Measurements from ENCODE around the gene SLC9A3.

The SLC9A3 gene

DNA sequence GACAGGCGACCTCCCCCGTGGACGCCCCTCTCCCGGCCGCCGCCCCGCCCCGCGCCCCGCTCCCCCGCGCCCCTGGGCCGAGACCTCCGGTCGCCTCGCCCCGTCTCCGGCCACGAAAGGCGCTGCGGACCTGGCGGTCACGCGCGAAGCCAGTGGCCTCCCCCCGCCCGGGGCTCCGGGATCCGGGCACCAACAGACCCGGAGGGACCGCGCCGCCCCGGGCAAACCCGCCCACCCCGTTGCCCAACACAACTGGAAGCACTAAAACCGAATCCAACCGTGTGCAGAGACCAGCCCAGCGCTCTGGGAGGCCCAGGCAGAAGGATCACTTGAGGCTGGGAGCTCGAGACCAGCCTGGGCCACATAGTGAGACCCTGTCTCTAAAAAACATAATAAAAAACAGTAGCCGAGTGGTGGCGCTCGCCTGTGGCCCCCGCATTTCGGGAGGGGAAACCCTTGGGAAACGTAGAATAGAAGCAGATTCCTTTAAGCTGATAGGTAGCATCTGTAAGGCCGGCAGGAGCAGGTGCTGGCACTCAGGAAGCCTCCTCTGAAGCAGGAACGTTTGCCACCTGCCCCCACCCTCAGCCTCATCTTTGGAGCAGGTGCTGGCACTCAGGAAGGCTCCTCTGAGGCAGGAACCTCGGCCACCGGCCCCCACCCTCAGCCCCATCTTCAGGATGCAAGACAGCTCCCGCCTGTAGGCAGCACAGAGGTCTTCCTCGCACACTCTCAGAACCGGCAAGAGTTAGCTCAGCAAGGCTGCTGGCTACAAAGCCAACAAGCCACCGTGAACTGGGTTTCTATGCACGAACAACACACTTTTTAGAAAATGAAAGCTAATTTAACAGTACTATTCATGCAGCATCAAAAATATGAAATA is 4.6 kb upstream of the SLC9A3 start:
- no peak for TF ChIP-seq POU2F2 (IDR thresholded peaks at IDR 0.05; ENCODE audit: low read depth, low read length)
- TF ChIP-seq SPI1 (IDR thresholded peaks at IDR 0.05; ENCODE audit: low read depth, low read length), result no peak
- TF ChIP-seq POLR2A (IDR thresholded peaks at IDR 0.05; ENCODE audit: low read depth, low read length), result no peak
- no peak for TF ChIP-seq POLR2AphosphoS5 (IDR thresholded peaks at IDR 0.05; ENCODE audit: low read depth, low read length)
- TF ChIP-seq TAF1 (IDR thresholded peaks at IDR 0.05; ENCODE audit: low read depth, low read length), result no peak
- TF ChIP-seq PAX5 (IDR thresholded peaks at IDR 0.05; ENCODE audit: insufficient read depth, low read length, severe bottlenecking), result no peak
- no peak for DNase-seq (ENCODE audit: insufficient read length, low spot score)
- FAIRE-seq, result no peak

DNA sequence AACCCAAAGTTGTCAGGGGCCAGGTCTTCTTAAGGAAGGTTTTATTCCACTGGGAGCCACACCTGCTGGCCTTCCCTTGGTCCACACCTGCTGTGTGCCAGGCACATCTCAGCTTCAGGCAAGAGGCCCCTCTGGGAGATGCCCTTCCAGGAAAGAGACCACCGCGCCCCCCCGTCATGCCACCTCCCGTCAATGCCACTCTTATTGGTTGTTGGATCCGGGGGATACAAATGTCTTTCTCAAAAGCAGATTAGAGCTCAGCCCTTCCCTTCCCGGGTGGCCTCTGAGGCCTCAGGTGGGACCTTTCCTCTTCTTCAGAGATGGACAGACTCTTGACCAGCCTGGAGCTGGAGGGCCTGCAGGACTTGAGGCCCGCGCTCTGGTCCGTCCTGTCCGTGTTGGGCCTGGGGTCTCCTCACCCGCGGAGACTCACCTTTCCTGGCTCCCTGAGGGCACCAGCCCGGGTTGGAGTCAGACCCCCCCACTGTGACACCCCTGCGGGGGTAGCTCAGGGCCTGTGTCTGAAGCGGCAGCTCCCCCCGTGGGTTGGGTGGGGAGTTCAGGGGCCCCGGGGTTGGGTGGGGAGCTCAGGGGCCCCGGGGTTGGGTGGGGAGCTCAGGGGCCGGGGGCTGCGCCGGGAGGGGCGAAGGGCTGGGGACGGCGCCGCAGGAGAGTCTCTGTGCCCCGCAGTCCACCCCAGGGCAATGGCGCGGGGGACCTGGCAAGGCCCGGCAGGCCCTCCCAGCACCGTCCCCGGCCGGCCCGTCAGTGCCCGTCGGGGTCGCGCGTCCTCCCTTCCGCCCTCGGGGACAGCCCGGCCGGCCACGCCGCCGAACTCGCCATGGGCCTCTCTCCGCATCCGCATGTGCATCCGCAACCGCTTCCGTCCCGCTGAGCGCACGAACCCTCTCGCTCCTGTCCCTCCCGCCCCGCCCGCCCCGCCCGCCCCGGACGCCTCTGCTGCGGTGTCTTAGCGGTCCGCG is 3.7 kb upstream of the SLC9A3 start:
- DNase-seq (ENCODE audit: insufficient read length, low spot score) (peak; percentile 77), FAIRE-seq (no peak)
- no peak for TF ChIP-seq POLR2AphosphoS5 (IDR thresholded peaks at IDR 0.05; ENCODE audit: low read depth, low read length)
- no peak for TF ChIP-seq POU2F2 (IDR thresholded peaks at IDR 0.05; ENCODE audit: low read depth, low read length)
- TF ChIP-seq PAX5 (IDR thresholded peaks at IDR 0.05; ENCODE audit: insufficient read depth, low read length, severe bottlenecking), result no peak
- TF ChIP-seq POLR2A (IDR thresholded peaks at IDR 0.05; ENCODE audit: low read depth, low read length), result no peak
- TF ChIP-seq TAF1 (IDR thresholded peaks at IDR 0.05; ENCODE audit: low read depth, low read length), result no peak
- TF ChIP-seq SPI1 (IDR thresholded peaks at IDR 0.05; ENCODE audit: low read depth, low read length), result no peak

DNA sequence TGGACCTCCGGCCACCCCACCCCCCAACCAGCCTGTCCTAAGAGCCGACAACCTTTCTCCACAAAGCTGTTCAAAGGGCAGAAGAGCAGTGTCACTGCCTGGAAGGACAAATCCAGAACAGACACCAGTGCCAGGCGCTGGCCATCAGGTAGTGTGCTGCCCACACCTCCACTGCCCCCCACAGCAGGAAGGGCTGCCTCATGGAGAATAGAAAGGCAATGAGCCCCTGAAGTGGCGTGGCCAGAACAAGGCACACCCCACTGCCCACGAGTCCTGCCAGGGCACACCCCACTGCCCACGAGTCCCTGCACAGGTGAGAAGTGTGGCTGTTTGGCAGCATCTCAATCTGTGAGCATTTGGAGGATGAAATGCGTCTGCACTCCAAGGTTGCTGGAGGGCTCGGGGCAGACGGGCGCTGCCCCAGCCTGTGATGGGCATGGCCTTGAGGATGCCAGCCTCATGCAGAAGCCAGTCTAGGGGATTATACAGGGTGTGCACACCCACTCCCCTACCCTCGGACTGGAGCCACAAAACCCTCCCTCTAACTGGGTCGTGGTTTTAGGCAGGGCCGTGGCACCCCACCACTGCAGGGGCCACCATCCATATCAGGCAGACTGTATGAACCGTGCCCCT is 2.3 kb upstream of the SLC9A3 start:
- TF ChIP-seq PAX5 (IDR thresholded peaks at IDR 0.05; ENCODE audit: insufficient read depth, low read length, severe bottlenecking) (no peak), POLR2AphosphoS5 (IDR thresholded peaks at IDR 0.05; ENCODE audit: low read depth, low read length) (no peak), SPI1 (IDR thresholded peaks at IDR 0.05; ENCODE audit: low read depth, low read length) (no peak), TAF1 (IDR thresholded peaks at IDR 0.05; ENCODE audit: low read depth, low read length) (no peak), POLR2A (IDR thresholded peaks at IDR 0.05; ENCODE audit: low read depth, low read length) (no peak), POU2F2 (IDR thresholded peaks at IDR 0.05; ENCODE audit: low read depth, low read length) (no peak)
- DNase-seq (ENCODE audit: insufficient read length, low spot score) (no peak), FAIRE-seq (no peak)

- TF ChIP-seq POU2F2 (IDR thresholded peaks at IDR 0.05; ENCODE audit: low read depth, low read length) (no peak), SPI1 (IDR thresholded peaks at IDR 0.05; ENCODE audit: low read depth, low read length) (no peak), PAX5 (IDR thresholded peaks at IDR 0.05; ENCODE audit: insufficient read depth, low read length, severe bottlenecking) (no peak), POLR2AphosphoS5 (IDR thresholded peaks at IDR 0.05; ENCODE audit: low read depth, low read length) (no peak)
- FAIRE-seq (no peak), DNase-seq (ENCODE audit: insufficient read length, low spot score) (no peak)
Observed at GRCh38 chr5:525916-526315, 1.7 kb upstream of the SLC9A3 start.

GRCh38 chr5:524973-525761 is 918 bp upstream of the SLC9A3 start:
- no peak for FAIRE-seq

GRCh38 chr5:523441-524222 is 617 bp downstream of the SLC9A3 start:
- DNase-seq (ENCODE audit: insufficient read length, low spot score) (no peak), FAIRE-seq (no peak)
- no peak for TF ChIP-seq POLR2AphosphoS5 (IDR thresholded peaks at IDR 0.05; ENCODE audit: low read depth, low read length)
- no peak for TF ChIP-seq SPI1 (IDR thresholded peaks at IDR 0.05; ENCODE audit: low read depth, low read length)
- TF ChIP-seq POU2F2 (IDR thresholded peaks at IDR 0.05; ENCODE audit: low read depth, low read length), result no peak
- TF ChIP-seq POLR2A (IDR thresholded peaks at IDR 0.05; ENCODE audit: low read depth, low read length), result no peak
- no peak for TF ChIP-seq TAF1 (IDR thresholded peaks at IDR 0.05; ENCODE audit: low read depth, low read length)
- no peak for TF ChIP-seq PAX5 (IDR thresholded peaks at IDR 0.05; ENCODE audit: insufficient read depth, low read length, severe bottlenecking)

More at GRCh38 chr5:524973-525761, 918 bp upstream of the SLC9A3 start:
- DNase-seq (ENCODE audit: insufficient read length, low spot score), result no peak
- TF ChIP-seq POLR2A (IDR thresholded peaks at IDR 0.05; ENCODE audit: low read depth, low read length) (no peak), SPI1 (IDR thresholded peaks at IDR 0.05; ENCODE audit: low read depth, low read length) (no peak), TAF1 (IDR thresholded peaks at IDR 0.05; ENCODE audit: low read depth, low read length) (no peak), POU2F2 (IDR thresholded peaks at IDR 0.05; ENCODE audit: low read depth, low read length) (no peak), POLR2AphosphoS5 (IDR thresholded peaks at IDR 0.05; ENCODE audit: low read depth, low read length) (no peak), PAX5 (IDR thresholded peaks at IDR 0.05; ENCODE audit: insufficient read depth, low read length, severe bottlenecking) (no peak)

DNA sequence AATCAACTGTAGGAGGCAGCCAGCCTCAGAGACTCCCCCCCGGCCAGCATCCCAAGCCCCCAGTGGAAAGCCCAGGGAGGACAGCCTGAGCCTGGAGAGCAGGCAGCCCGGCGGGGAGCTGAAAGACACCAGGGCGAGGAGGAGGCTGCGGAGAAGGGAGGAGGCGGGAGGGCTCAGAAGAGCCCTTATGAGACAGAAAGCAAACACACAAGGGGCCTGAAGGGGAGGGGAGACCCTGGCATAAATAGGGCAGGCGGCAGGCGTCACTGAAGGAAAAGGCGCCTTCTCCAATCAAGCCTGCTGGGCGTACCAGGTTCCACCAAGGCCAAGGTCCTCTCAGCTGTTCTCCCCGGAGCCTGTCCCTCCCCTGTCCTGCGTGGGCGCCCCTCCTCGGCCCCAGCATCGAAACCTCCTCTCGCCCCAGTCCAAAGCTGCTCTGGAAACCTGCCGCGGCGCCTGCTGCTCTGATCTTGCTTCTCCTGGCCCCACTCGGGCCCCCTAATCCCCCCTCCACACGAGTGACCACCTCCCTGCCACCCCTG is 1.3 kb downstream of the SLC9A3 start:
- no peak for FAIRE-seq
- no peak for DNase-seq (ENCODE audit: insufficient read length, low spot score)
- TF ChIP-seq POLR2A (IDR thresholded peaks at IDR 0.05; ENCODE audit: low read depth, low read length) (no peak), POU2F2 (IDR thresholded peaks at IDR 0.05; ENCODE audit: low read depth, low read length) (no peak), SPI1 (IDR thresholded peaks at IDR 0.05; ENCODE audit: low read depth, low read length) (no peak), PAX5 (IDR thresholded peaks at IDR 0.05; ENCODE audit: insufficient read depth, low read length, severe bottlenecking) (no peak), TAF1 (IDR thresholded peaks at IDR 0.05; ENCODE audit: low read depth, low read length) (no peak), POLR2AphosphoS5 (IDR thresholded peaks at IDR 0.05; ENCODE audit: low read depth, low read length) (no peak)
